WI38 (cell line): Measurements from ENCODE around the gene AP1G2.
"Not testable (repeated sequence)": the region's sequence is repeated elsewhere in the genome, so short reads cannot be mapped to it uniquely, and the experiment has no call there.

Experiments used
- H3K4me3 ChIP-seq: 2 replicates; pipeline ENCODE4 v1.5.1; 2011; ENCODE audit warnings: low read depth, mild to moderate bottlenecking, control low read depth, low read length
- CTCF ChIP-seq: IDR thresholded peaks from 2 replicates; pipeline ENCODE4 v1.5.1; 2012; ENCODE audit warnings: low read depth, mild to moderate bottlenecking, control low read depth, low read length

The AP1G2 gene

GRCh38 chr14:23539248-23540140 is 28.1 kb downstream of the AP1G2 start:
- no peak overlapping the region for H3K4me3 ChIP-seq
- peak; percentile 64 for TF ChIP-seq CTCF

- TF ChIP-seq CTCF: no peak
- no peak overlapping the region for H3K4me3 ChIP-seq
These were observed 28.8 kb downstream of the AP1G2 start for GRCh38 chr14:23538785-23539184.

- TF ChIP-seq CTCF: no peak
- H3K4me3 ChIP-seq: no peak overlapping the region
These were observed 29.4 kb downstream of the AP1G2 start for GRCh38 chr14:23538050-23538718.

- H3K4me3 ChIP-seq: no peak overlapping the region
- no peak for TF ChIP-seq CTCF
These were observed 30.1 kb downstream of the AP1G2 start for GRCh38 chr14:23537351-23538049.

- not testable (repeated sequence) for H3K4me3 ChIP-seq
These were observed 30.7 kb downstream of the AP1G2 start for GRCh38 chr14:23536906-23537305.

- no peak overlapping the region for H3K4me3 ChIP-seq
- no peak for TF ChIP-seq CTCF
These were observed 31.1 kb downstream of the AP1G2 start for GRCh38 chr14:23536494-23536893.

GRCh38 chr14:23535943-23536342 is 31.6 kb downstream of the AP1G2 start:
- H3K4me3 ChIP-seq: no peak overlapping the region
- no peak for TF ChIP-seq CTCF
